GM12874 (cell line): ENCODE data around the gene FOXP3.

Experiments
- TF ChIP-seq, protein P1 (sequence below): IDR thresholded peaks from 2 replicates; pipeline ENCODE4 v1.5.1; 2011; ENCODE audit warnings: low read depth, mild to moderate bottlenecking, control low read depth, low read length, moderate library complexity; ENCODE audit not compliant: insufficient read depth

The FOXP3 gene

DNA sequence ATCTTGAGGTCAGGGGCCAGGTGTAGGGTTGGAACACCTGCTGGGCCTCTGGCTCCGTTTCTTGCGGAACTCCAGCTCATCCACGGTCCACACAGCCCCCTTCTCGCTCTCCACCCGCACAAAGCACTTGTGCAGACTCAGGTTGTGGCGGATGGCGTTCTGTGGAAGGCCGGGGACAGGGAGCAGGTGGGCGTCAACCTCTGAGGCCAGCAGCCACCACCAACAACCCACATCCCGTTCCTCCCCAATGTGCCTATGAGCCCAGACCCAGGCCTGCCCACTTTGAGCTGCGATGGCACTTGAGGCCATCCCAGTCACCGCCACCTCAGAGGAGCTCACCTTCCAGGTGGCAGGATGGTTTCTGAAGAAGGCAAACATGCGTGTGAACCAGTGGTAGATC, 13.2 kb downstream of the FOXP3 start:
- TF ChIP-seq, protein P1, sequence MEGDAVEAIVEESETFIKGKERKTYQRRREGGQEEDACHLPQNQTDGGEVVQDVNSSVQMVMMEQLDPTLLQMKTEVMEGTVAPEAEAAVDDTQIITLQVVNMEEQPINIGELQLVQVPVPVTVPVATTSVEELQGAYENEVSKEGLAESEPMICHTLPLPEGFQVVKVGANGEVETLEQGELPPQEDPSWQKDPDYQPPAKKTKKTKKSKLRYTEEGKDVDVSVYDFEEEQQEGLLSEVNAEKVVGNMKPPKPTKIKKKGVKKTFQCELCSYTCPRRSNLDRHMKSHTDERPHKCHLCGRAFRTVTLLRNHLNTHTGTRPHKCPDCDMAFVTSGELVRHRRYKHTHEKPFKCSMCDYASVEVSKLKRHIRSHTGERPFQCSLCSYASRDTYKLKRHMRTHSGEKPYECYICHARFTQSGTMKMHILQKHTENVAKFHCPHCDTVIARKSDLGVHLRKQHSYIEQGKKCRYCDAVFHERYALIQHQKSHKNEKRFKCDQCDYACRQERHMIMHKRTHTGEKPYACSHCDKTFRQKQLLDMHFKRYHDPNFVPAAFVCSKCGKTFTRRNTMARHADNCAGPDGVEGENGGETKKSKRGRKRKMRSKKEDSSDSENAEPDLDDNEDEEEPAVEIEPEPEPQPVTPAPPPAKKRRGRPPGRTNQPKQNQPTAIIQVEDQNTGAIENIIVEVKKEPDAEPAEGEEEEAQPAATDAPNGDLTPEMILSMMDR = no peak

DNA sequence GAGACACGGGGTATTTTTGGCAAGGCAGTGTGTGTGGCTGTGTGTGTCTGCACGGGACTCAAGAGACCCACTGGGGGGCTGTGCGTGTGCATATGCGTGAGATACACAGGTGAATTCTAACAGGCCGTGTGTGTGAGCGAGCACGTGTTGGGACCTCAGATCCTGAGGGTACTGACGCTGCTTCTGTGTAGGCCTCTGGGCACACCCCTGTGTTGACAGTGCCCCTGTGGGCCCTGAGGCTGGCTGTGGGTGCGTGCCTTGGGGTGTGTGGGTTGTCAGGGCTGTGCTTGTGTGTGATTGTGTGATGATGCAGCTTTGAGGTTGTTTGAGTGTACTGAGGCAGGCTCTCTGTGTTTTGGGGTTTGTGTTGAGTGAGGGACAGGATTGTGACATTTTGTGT, 13.9 kb downstream of the FOXP3 start:
- TF ChIP-seq, protein P1 = no peak

DNA sequence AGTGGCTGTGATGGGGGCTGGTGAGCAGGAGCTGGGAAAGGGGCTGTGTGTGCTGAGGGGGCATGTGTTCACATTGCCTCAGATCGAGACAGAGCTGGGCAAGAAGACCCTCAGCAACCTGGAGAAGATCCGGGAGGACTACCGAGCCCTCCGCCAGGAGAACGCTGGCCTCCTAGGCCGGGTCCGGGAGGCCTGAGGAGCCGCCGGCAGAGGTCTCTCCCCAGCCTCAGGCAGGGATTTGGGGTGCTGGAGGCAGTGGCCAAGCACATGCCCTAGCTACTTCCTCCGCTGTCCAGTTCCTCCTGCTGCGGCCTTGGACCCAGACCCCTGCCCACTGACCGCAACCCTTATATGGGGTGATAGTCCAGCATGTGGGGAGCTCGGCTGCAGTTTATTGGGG, 14.4 kb downstream of the FOXP3 start:
- TF ChIP-seq, protein P1 = no peak

DNA sequence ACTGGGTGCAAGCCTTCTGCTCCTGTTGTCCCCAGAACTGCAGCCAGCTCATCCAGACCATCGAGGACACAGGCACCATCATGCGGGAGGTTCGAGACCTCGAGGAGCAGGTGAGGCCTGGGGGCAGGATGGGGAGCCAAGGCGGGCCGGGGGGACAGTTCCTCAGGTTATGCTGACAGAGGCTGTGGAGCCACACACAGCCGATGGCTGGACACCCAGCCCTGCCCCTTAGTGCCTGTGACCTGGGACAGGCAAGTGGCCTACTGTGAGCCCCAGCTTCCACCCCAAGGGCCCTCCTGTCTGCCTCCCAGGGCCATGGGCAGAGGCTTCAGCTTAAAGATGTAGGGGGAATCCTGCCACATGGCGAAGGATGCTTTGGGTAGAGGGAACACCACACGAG, 14.9 kb downstream of the FOXP3 start:
- TF ChIP-seq, protein P1 = no peak

DNA sequence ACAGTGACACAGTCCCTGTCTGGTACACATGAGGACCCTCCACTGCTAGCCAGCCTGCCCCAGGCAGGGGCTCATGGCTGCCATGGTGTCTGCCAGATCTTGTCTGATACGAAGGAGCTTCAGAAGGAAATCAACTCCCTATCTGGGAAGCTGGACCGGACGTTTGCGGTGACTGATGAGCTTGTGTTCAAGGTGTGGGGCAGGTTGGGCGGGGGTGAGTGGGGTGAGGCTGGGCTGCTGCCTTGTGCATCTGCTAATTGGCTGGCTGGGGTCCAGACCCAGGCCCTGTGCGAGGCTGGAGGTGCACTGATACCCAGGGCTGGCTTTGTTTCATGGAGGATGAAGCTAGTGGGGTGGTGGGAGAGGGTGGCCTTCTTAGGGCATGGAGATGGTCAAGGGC, 15.4 kb downstream of the FOXP3 start:
- TF ChIP-seq, protein P1 = no peak

DNA sequence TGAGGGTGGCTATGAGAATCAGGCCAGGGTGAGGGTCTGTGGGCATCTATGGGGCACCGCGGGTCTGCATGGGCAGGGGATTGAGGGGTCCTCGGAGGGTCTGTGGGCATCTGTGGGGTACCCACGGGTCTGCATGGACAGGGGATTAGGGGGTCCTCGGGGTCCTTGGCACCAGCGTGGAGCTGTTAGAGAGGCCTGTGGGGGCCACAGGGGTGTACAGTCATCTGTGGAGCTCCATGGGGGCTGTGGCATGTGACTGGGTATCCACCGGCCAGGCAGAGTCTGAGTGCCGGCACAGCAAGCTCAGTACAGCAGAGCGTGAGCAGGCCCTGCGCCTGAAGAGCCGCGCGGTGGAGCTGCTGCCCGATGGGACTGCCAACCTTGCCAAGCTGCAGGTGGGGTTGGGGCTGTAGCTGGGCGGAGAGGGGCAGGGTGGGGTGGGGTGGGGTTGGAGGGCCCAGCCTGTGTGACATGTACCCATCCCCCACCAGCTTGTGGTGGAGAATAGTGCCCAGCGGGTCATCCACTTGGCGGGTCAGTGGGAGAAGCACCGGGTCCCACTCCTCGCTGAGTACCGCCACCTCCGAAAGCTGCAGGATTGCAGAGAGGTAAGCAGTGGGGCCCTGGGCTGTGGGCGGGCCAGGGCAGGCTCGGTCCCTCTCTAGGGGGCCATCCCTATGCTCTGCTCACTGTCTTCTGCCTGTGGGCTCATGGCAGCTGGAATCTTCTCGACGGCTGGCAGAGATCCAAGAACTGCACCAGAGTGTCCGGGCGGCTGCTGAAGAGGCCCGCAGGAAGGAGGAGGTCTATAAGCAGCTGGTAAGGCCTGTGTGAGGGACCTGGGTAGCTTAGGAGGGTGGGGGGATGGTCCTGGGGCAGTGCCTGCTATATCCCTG, 16.3 kb downstream of the FOXP3 start:
- TF ChIP-seq, protein P1 = no peak

DNA sequence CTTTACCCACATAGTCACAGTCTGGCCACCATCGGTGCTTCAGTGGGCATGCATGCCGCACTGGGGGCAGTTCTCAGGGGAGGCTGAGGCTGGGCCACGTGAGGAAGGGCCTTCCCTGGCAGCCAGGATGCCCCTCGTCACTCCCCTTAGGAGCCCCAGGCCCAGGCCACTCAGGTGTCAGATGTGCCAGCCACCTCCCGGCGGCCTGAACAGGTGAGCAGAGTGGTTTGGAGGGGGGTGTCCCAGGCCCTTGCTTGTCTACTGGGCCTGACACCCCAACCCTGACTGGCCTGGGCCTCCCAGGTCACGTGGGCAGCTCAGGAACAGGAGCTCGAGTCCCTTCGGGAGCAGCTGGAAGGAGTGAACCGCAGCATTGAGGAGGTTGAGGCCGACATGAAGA, 17.2 kb downstream of the FOXP3 start:
- TF ChIP-seq, protein P1 = no peak
